Astrocyte (in vitro differentiated cells and primary cell): ENCODE data around the gene PAX8.
"Not testable (repeated sequence)": the region's sequence is repeated elsewhere in the genome, so short reads cannot be mapped to it uniquely, and the experiment has no call there.

Experiments
- EZH2 ChIP-seq: IDR thresholded peaks from 2 replicates; pipeline ENCODE4 v1.6.1; 2012; ENCODE audit warnings: mild to moderate bottlenecking, low read length, inconsistent platforms; ENCODE audit not compliant: insufficient read depth
- TF ChIP-seq, protein P1 (sequence below): IDR thresholded peaks from 2 replicates; pipeline ENCODE4 v1.5.1; 2011; ENCODE audit warnings: low read depth, mild to moderate bottlenecking, inconsistent platforms, low read length, moderate library complexity; ENCODE audit not compliant: insufficient read depth

GRCh38 chr2:113323129-113323528 is 44.4 kb upstream of the PAX8 start:
- TF ChIP-seq, protein P1, sequence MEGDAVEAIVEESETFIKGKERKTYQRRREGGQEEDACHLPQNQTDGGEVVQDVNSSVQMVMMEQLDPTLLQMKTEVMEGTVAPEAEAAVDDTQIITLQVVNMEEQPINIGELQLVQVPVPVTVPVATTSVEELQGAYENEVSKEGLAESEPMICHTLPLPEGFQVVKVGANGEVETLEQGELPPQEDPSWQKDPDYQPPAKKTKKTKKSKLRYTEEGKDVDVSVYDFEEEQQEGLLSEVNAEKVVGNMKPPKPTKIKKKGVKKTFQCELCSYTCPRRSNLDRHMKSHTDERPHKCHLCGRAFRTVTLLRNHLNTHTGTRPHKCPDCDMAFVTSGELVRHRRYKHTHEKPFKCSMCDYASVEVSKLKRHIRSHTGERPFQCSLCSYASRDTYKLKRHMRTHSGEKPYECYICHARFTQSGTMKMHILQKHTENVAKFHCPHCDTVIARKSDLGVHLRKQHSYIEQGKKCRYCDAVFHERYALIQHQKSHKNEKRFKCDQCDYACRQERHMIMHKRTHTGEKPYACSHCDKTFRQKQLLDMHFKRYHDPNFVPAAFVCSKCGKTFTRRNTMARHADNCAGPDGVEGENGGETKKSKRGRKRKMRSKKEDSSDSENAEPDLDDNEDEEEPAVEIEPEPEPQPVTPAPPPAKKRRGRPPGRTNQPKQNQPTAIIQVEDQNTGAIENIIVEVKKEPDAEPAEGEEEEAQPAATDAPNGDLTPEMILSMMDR = not testable (repeated sequence)
- not testable (repeated sequence) for TF ChIP-seq EZH2
